Stimulated activated CD4-positive, alpha-beta T cell treated with anti-CD3 and anti-CD28 coated beads, TNF-alpha, amount 100 ng/mL, for 1 hour (primary cell): ENCODE results near the gene TAOK1.
"Not testable (repeated sequence)": the region's sequence is repeated elsewhere in the genome, so short reads cannot be mapped to it uniquely, and the experiment has no call there.

Source experiments
- DNase-seq, 3 donors: peaks; one replicate each; pipeline ENCODE4 v3.0.0-alpha.2; 2020; ENCODE audit warnings: low read depth in 3 of 3, low spot score in 1 of 3

Gene TAOK1

DNA sequence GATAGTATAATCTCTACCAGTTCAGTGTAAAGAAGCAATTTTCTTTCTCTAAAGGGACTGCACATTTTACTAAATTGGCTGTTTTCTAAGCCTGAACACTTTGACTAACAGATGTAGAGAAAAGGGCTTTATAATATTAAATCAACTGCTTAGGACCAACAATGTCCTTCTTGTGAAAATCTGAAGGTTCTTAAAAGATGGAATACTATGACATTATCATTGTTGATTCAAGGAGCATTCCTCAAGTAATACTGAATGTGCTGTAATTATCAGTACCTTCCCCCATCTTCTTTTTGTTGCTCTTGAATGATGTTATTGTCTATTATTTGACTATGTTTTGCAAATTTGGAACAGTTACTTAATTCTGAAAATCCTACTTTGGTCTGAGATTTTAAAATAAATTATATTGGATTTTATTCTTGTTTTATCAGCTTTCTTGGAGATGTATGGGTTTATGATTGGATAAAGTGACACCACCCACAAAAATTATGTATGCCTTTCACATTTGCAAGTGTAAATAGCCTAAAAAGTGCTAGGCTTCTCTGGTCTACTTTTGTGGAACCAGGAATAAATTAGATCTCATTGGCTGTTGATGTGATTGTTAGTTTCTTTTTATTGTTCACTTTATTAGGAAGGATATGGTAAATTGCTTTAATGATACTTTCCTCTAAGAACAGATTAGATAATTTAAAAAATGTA lies 53.0 kb downstream of the TAOK1 start:
- DNase-seq: no peak

DNA sequence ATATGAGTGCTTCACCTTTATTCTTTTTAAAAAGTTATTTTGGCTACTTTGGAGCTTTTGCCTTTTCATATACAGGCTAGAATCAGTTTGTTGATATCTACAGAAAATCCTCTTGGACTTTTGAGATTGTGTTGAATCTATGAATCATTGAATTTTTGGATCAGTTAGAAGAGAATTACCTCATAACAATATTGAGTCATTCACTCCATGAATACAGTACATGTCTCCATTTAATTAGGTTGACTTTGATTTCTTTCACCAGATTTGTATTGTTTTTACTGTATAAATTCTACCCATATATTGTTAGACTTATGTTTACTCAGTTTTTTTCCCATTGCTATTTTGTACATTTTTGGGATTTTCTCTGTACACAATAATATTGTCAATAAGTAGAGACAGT lies 54.4 kb downstream of the TAOK1 start:
- DNase-seq: no peak

DNA sequence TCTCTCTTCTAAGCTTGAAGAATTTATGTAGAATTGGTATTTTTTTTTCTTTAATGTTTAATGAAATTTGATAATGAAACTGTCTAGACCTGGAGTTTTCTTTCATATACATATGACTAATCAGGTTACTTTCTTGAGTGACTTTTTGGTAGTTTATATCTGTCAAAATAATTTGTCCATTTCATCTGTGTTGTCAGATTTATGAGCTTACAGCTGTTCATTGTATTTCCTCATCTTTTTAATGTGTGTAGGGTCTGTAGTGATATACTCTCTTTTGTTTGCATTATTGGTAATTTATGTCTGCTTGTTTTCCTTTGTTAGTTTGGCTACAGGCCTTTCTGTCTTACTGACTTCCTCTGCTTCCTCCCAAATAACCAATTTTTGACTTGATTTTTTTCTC lies 55.7 kb downstream of the TAOK1 start:
- DNase-seq: no peak

DNA sequence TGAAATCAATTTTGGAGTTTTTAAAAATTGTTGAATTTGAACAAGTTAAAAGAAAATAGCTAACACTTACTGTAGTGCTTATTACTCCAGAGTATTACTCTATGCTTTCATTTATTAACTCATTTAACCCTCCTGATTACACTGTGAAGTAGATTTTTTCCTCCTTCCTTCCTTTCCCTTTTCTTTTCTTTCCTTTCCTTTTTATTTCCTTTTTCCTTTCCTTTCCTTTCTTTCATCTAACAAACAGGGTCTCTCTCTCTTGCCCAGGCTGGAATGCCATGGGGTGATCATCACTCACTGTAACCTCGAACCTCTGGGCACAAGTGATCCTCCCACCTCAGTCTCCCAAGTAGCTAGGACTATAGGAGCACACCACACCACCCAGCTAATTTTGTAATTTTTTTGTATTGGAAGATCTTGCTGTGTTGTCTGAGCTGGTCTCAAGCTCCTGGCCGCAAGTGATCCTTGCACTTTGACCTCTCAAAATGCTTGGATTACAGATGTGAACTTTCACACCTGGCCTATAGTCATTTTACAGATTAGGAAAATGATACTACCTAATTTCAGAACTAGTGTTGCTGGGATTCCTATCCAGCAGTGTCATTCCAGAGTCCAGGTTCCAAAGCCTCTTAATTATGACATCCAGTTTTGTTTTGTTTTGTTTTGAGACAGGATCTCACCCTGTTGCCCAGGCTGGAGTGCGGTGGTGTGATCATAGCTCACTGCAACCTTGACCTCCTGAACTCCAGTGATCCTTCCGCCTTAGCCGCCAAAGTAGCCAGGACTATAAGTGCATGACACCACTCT lies 59.9 kb downstream of the TAOK1 start:
- no peak for DNase-seq

DNA sequence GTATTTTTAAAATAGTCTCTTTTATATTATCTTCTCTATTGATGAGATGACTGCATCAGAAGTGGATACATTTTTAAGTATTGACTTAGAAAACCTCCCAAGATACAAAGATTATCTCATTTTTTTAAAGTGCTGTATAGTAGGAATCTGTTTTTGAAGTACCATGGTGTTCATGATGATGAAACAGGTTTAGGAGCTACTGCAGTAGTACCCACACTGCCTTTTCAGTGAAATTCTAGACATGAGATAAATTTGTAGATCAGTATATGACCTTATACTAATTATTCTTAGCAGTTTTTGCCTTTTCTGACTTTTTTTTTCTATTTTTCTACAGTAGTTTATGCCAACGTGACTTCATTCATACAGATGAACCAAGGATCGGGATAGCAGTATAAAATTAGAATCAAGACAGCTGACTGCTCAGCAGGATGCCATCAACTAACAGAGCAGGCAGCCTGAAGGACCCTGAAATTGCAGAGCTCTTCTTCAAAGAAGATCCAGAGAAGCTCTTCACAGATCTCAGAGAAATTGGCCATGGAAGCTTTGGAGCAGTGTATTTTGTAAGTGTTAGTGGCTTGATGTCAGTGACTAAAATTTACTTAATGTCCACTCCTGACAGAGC lies 61.1 kb downstream of the TAOK1 start:
- DNase-seq: no peak

DNA sequence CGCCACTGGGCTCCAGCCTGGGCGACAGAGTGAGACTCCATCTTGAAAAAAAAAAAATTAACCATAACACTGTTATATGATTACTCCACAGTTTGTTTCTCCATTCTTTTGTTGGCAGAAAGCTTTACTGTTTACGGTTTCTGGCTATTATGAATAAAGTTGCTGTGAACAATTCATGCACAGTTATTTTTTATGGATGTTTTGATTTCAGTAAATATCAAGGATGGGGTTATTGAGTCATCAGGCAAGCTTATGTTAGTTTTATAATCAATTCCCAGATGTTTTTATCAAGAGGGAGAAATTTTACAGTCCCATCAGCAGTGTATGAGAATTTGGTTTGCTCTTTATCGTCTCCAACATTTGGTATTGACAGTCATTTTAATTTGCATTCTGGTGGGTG lies 67.9 kb downstream of the TAOK1 start:
- no peak for DNase-seq

DNA sequence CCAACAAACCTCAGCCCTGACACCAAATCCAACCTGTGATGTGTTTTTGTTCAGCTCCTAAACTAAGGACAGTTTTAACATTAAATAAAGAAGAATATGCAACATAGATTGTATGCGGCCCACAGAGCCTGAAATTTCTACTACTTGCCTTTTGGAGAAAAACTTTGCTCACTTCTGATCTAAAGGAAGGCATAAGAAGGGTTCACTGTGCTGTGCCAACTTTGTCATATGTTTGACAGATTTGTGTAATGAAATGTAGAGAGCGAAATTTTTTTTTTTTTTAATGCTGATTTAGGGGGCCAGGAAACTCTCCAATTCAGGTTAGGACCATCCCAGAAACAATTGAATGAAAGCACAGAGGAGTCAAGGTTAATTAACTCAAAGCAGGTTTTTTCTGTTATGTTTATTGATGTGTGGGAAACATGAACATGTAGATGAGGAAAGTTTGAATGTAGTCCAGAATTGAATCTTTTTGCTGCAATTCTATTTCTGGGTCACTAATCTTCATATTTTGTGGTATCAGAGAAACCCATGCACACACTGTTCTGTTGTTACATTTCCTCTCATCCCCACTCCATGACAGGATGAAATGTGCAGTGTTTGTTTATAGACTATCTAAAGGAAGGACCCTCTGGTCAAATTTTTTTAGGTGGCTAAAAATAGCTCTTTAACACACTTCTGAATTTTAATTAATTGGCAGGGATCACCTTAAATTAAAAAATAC lies 71.5 kb downstream of the TAOK1 start:
- DNase-seq: no peak

DNA sequence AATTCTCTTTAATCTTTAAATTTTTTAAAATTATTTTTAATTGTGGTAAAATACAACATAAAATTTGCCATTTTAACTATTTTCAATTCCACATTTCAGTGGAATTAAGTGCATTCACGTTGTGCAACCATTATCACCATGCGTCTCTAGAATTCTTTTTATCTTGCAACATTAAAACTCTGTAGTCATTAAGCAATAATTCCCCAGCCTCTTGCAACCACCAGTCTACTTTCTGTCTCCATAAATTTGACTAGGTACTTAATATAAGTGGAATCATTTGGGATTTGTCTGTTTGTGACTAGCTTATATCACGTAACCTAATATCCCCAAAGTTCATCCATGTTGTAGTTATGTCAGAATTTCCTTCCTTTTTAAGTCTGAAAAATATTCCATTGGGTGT lies 79.1 kb downstream of the TAOK1 start:
- DNase-seq: no peak

DNA sequence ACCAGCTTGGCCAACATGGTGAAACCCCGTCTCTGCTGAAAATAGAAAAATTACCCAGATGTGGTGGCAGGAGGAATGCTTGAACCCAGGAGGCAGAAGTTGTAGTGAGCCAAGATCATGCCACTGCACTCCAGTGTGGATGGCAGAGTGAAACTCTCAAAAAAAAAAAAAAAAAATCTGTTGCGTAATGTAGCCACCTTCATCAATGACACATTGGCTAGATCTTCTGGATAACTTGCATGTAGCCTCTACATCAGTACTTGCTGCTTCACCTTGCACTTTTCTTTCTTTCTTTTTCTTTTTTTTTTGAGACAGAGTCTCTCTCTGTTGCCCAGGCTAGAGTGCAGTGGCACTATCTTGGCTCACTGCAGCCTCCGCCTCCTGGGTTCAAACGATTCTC lies 83.3 kb downstream of the TAOK1 start:
- not testable (repeated sequence) for DNase-seq

DNA sequence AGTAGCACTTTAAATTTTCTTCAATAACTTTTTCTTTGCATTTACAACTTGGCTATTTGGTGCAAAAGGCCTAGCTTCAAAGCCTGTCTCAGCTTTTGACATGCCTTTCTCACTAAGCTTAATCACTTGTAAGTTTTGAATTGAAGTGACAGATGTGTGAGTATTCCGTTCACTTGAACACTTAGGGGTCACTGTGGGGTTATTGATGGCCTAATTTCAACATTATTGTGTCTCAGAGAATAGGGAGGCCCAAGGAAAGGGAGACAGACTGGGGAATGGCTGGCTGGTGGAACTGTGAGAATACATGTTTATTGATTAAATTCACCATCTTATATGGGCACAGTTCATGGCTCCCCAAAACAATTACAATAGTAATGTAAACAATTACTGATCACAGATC lies 84.1 kb downstream of the TAOK1 start:
- DNase-seq: no peak

DNA sequence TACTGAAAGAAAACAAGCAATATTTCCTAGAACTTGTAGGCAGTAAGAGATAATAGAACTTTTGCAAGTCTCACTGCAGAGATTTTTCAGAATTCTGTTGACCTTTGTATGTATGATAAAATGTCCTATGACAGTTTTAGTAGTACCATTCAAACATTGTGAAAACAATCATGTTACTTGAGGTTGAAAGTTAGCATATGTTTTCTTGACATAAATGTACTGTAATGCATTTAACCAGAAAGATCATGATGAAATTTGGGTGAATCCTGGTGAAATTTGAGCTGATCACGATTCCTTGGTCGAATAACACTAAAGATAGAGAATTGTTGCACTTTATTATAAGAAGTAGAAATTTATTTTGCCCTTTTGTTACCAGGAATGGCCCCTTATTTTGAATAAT lies 85.7 kb downstream of the TAOK1 start:
- DNase-seq: no peak

DNA sequence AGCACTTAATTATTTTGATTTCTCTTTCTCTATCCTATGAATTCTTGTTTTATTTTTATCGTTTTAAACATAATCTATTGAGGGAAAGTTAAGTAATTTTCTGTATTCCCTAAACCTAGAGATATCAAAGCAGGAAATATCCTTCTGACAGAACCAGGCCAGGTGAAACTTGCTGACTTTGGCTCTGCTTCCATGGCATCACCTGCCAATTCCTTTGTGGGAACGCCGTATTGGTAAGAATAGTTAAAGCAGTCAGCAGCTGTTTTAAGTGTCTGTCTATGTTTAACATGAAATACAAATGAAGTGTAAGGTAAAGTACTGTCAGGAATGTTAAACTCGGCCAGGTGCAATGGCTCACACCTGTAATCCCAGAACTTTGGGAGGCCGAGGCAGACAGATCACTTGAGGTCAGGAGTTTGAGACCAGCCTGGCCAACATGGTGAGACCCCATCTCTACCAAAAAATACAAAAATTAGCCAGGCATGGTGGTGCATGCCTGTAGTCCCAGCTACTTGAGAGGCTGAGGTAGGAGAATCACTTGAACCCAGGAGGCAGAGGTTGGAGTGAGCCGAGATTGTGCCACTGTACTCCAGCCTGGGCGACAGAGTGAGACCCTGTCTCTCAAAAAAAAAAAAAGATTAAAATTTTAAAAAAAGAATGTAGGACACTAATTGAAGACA lies 90.2 kb downstream of the TAOK1 start:
- not testable (repeated sequence) for DNase-seq

DNA sequence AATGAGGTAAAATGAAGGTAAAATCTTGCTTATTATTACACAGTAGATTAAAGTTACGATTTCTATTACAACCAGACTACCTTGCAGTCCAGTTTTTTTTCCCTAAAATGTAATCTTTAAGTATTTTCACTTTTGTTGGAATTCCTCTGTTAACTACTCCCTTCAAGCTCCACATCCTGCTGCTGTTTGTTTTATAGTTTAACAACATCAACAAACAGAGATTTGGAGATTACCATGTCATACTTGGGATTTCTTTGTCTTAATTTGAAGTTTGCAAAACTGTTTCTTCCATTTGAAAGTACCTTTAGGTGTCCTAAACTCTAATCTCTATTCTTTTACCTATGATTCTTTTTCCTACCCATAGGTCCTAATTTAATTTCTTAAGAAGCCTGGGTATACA lies 93.3 kb downstream of the TAOK1 start:
- DNase-seq: no peak

DNA sequence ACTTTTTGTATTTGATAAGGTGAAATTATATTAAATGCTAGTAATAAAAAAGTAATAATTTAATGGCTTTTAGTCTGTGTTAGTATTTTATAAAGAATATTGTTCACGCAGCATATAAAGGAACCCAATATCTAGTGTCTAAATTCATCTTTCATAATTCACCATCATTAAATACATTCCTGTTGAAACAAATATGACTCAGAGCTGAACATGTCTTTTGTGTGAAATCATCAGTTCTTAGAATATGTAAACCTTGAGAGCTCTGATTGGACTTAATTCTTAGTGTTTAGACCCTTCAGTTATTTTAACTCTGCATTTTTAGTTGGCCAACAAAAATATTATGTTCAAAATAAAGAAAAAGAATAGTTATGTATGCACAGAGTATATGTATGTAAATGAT lies 104.8 kb downstream of the TAOK1 start:
- no peak for DNase-seq

DNA sequence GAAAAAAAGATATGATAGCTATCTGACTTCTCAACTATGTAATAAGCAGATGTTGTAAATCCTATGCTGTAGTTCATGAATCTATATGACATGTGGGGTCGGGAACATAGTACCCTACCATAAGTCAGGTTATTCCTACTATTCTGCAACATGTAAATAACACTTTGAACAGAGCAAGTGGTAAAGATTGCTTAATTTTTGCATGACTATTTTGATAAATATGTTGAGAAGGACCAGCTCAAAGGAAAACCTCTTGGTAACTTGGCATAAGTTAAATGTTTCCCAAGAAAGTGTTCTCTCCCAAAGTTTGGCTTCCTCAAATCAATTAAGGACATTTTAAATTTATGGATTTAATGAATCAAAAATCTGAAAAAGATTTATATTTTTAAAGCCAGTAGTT lies 114.5 kb downstream of the TAOK1 start:
- no peak for DNase-seq

DNA sequence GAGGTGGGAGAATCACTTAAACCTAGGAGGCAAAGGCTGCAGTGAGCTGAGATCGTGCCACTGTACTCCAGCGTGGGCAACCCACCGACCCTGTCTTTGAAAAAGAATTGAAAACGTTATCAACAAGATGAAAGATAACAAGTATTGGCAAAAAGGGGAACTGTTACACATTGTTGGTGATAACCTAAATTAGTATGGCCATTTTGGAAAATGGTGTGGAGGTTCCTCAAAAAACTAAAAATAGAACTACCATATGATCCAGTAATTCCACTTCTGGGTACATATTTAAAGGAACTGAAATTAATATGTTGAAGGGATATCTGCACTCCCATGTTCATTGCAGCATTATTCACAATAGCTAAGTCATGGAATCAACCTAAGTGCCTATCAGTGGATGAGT lies 115.7 kb downstream of the TAOK1 start:
- DNase-seq: no peak

DNA sequence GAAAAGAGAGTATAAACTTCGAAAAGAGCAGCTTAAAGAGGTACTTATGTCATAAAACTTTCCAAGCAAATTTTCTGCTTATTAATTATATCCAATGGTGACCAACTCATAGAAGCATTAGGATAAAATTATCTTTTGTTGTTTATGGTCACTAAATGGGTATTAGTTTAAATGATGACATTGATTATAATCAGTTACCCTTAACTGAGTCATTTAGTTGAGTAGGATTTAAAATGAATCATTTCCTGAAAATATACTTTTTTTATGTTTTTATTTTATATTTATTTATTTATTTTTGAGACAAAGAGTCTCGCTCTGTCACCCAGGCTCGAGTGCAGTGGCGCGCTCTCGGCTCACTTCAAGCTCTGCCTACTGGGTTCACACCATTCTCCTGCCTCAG lies 120.8 kb downstream of the TAOK1 start:
- no peak for DNase-seq

DNA sequence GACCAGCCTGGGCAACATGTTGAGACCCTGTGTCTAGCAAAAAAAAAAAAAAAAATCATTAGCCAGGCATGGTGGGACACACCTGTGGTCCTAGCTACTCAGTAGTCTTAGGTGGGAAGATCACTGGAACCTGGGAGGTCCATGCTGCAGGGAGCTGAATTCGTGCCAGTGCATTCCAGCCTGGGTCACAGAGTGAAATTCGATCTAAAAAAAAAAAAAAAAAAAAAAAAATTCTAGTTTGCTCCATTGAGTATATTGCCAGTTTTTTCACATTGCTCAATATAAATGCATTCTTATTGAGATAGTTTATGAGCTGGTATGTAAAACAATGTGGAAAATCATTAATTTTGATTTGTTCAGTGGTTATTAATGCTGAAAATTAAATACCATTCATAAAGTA lies 124.6 kb downstream of the TAOK1 start:
- DNase-seq: no peak

DNA sequence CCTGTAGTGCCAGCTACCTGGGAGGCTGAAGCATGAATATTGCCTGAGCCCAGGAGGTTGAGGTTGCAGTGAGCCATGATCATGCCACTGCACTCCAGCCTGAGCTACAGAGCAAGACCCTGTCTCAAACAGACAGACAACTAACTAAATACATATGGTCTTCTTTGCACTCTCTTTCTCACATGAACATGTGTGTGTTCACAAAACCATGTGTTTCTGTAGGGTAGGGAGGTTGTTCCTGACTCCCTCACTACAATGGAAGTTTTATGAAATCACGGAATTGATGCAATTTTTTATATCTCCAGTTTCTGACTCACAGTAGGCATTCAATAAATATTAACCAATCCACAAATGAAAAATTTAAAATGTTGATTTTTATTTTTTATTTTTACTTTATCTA lies 128.2 kb downstream of the TAOK1 start:
- DNase-seq: no peak

DNA sequence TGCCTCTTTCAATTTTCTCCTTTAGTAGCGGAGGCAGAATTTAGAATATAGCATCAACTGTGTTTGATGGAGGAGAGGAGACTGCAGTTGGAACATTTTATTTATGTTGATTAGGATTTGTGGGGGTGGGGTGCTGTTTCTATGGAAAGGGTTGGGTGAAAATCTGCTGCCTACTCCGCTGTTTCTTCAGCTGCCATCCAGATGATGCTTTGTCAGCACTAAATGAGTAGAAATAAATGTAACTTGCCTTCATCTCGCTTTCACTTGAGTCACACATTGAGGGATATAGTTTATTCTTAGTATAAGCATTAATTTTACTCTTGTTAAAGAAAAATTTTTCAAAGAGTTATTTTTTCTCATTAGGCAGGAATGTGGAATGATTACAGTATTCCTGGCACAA lies 134.5 kb downstream of the TAOK1 start:
- no peak for DNase-seq

DNA sequence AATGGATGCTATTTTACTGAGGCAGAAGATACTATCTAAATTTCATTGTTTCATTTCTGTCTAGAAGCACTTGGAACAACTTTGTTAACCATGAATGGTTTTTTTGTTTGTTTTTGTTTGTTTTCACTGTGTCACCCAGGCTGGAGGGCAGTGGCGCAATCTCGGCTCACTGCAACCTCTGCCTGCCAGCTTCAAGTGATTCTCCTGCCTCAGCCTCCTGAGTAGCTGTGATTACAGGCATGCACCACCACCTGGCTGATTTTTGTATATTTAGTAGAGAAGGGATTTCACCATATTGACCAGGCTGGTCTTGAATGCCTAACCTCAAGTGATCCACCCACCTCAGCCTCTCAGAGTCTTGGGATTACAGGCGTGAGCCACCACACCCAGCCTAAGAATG lies 136.2 kb downstream of the TAOK1 start:
- DNase-seq: no peak
